Left kidney (tissue), 8 donors: Measurements from ENCODE around the gene RSPH10B2. TPM values are rescaled to one million over a fixed set of nuclear protein-coding genes. Genes with fewer than 3 reads are reported as not detected.
"Not testable (repeated sequence)": the region's sequence is repeated elsewhere in the genome, so short reads cannot be mapped to it uniquely, and the experiment has no call there.

Source experiments
- DNase-seq: peaks from one replicate; pipeline ENCODE4 v3.0.0-alpha.2; 2013
- long read RNA-seq, 8 donors: transcript quantifications; one replicate each; lab custom pipeline, GENCODE V29; 2026
- polyA plus RNA-seq: library from polyadenylated mRNA; unstranded; fragments of 120-200 nt; gene quantifications from one replicate; pipeline ENCODE4 v1.2.1, GENCODE V29; 2013; ENCODE audit not compliant: insufficient read length

RSPH10B2 gene
- 1.6 TPM for polyA plus RNA-seq
- long read RNA-seq, donor 1, partial matches to known transcripts, result 9 of 23 reads
- long read RNA-seq, donor 1, other reads (novel, unspliced or antisense), result 14 of 23 reads
- long read RNA-seq, donor 2, partial matches to known transcripts, result 13 of 31 reads
- long read RNA-seq, donor 2, other reads (novel, unspliced or antisense), result 18 of 31 reads
- long read RNA-seq, donor 3, partial matches to known transcripts, result 19 of 43 reads
- long read RNA-seq, donor 3, other reads (novel, unspliced or antisense), result 24 of 43 reads
- long read RNA-seq, donor 4, result 0 reads
- long read RNA-seq, donor 5, partial matches to known transcripts, result 5 of 14 reads
- long read RNA-seq, donor 5, other reads (novel, unspliced or antisense), result 9 of 14 reads
- long read RNA-seq, donor 6, partial matches to known transcripts, result 5 of 5 reads
- long read RNA-seq, donor 6, other reads (novel, unspliced or antisense), result 0 of 5 reads
- long read RNA-seq, donor 7, partial matches to known transcripts, result 26 of 41 reads
- long read RNA-seq, donor 7, other reads (novel, unspliced or antisense), result 15 of 41 reads
- long read RNA-seq, donor 8, result 0 reads

DNA sequence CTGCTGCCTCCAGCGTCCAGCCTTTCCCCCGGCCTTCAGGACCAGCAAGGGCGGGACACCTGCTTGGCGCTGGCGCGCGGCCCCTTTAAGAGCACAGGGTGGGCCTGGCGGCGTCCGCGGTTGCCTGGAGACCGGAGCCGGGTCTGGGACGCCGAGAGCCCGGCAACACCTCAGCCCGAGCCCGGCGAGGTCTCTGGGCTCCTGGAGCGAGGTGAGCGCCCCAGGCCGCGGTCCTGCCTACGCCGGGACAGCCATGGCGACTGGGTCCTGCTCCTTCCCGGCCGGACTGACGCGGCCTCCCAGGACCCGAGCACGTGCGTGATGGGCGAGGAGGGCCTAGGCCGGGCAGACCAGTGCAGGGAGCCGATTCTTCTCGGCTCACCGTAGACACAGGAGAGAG, at the start of gene RSPH10B2:
RSPH10B2 (plus strand) TSS at position 140 of the 400 bp plus-strand sequence. CDS start 3,575 bp downstream, outside the sequence.
- not testable (repeated sequence) for DNase-seq

DNA sequence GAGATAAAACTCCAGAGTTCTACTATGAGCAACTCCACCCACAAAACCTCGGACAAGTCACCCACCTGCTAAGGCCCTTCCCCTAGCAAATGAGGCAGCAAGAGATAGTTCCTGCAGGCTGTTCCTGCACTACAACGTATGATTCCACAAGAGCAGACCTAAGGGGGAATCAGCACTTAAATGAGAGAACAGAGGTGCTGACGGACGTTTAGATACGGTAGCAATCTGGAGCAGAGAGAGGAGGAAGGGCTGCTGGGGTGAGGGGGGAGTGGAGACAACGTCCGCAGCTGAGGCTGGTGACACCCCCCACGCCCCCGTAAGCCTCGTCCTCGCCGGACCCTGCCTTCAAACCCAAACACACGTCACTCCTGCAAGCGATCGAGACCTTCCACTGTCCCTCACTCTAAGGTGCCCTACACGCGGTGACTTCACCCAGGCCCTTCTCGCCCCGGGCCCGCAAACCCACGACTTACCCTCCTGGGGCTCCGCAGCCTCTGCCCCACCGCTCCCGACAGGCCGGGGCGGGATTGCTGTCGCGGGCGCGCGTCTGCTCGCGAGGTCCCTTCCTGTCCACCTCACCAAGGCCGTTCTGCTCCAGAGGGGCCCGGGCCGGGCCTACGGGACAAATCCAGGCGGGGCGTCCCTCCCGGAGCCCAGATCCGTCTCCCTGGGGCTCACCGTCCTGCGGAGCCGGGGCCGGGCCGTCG, 47.8 kb upstream of the RSPH10B2 start:
- DNase-seq, result peak; percentile 24

DNA sequence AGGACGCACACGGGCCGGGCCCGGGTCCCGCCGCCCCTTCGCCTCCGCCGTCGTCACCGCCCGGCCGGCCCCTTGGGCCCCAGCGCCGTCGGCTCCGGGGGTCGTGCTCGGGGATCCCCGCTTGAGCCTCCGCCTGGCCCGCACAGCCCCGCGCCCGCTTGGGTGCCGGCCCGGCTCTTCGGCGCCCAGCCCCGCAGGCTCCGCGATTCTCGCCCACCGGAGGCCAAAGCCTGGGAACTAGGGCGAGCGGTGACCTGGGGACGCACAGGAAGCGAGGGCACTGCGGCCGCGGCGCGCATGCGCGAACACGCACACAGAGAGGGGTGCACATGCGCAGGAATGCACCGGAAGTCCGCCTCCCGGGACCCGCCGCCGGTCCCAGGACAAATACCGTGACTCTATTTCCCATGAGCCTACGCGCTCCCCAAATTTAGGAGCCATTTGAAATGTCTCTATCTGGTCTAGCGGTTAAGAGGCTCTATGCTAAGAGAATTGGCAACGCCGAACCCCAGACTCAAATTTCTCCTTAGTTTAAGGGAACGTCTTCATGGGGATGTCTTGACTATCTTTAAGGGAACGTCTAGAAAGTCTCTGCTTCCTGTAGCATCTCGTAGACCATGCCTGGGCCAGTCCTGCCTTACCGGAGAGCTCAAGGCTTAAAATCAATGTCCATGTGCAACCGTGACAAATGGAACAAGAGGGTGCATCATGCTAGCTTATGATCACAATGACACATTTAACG, 47.1 kb upstream of the RSPH10B2 start, which contains the start of gene ZNF12:
ZNF12 (minus strand) TSS at position 282 of the 742 bp plus-strand sequence. CDS start 1,774 bp downstream, outside the sequence.
- peak; percentile 92 for DNase-seq

DNA sequence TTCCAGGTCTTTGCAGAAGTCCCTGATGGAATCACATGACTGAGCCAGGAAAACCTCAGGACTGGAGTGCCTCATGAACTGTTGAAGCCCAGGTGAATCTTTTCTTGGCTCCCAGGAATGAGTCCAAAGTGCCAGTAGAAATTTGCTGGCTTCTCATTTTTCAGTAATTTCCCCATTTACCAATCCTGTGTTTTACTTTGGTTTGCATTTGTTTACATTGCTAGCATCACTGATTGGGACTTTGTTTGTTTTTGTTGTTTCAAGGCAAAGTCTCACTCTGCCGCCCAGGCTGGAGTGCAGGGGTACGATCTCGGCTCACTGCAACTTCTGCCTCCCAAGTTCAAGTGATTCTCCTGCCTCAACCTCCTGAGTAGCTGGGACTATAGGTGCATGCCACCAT, 45.6 kb upstream of the RSPH10B2 start:
- no peak for DNase-seq

DNA sequence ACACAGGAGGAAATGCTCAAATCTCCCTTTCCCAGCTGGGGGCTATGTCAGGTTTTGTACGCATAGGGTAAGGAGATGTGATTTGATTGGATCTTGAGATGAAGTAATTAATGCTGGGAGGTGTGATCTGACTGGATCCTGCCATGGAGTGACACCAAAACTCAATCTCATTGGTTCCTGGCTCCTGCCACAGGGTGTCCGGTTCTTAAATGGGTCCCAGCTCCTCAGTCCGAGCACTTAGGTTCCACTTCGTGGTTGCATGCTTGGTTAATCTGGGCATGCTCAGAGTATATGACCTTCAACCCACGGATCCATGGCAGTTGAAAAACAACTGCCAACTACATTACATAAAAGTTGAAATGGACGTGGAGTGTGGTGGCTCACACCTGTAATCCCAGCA, 44.1 kb upstream of the RSPH10B2 start:
- no peak for DNase-seq

DNA sequence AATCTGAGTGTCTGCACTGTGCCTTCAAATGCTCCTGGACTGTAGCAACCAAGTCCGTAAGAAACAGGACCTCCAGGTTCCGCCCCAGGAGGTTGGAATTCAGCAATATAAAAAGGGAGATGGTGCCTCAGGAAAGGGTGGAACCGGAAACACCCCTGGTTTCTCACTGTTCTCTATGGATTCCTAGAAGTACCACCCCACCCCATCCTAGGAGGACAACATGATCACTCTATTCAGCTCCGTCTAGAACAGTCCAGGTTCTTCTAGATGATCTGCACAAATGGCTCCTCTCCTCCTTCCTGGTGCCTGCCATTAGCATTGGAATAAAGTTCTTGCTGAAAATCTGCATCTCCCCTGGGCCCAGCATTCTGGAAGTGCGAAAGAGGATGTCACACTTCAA, 39.5 kb upstream of the RSPH10B2 start:
- no peak for DNase-seq

DNA sequence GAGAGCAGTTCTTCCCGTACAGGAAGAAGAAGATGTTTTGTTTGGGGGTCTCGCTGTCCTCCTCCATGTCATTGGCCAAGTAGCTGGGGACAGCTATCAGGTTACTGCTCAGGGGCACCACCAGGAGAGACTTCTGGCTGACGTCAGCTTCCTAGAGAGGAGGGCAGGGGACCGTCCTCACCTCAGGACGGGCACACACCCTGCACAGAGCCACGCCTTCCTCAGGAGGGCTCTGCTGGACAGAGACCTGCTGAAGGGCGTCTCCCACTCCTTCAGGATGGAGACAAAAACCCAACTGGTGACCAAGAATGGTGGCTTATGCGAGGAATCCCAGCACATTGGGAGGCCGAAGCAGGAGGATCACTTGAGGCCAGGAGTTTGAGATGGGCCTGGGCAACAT, 38.0 kb upstream of the RSPH10B2 start:
- not testable (repeated sequence) for DNase-seq

DNA sequence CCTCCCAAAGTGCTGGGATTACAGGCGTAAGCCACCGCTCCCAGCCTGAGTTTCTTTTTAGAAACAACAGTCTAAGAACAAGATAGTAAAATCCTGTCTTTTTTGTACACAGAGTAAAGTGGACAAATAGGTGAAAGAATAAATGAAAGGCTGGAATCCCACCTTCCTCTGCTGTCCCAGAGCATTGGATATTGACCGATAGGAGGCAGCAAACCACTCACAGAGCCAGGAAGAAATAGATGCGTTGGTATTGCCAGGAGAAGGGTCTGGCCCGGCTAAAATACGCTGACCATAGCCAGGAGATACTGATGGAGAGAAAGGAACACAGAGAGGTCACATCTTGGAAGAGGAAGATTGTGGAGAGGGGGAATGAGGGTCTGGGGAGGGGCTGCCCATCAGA, 35.8 kb upstream of the RSPH10B2 start:
- no peak for DNase-seq

DNA sequence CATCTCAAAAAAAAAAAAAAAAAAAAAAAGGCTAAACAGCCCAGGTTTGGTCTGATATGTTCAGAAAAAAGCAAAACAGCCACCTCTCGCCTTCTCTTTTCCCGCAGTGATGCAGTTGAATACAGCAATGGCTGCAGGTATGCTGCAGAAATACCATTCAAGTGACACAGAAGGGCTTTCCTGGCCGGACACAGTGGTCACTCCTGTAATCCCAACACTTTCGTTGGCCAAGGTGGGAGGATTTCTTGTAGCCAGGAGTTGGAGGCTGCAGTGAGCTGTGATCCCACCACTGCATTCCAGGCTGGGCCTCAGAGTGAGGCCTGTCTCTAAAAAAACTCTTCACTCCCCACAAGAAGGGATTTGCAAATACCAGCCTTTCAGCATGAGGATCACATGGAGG, 29.6 kb upstream of the RSPH10B2 start:
- not testable (repeated sequence) for DNase-seq

DNA sequence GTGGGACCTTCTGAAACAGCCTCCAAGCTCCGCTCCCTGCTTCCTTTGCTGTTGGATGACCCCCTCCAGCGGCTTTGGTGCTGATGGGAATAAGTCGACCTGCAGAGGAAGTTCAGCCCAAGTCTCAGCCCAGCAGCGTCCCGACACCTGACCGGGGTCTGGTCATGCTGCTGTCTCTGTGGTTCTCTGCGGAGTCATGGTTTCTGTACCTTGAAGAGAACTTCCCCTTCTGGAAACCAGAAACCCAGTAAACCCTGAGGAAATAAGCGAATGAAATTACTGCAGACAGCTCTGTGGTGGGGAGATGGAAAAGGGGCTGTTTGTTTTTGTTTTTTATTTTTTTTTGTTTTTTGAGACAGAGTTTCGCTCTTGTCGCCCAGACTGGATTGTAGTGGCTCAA, 28.9 kb upstream of the RSPH10B2 start:
- DNase-seq, result no peak

DNA sequence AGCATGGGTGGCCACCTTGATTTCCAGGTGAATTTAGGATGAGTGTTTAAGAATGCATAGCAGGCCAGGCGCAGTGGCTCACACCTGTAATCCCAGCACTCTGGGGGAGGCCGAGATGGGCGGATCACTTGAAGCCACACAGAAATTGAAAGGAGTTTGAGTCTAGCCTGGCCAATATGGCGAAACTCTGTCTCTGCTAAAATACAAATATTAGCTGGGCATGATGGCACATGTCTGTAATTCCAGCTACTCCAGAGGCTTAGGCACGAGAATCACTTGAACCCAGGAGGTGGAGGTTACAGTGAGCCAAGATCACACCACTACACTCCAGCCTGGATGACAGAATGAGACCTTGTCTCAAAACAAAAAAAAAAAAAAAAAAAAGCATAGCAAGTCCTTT, 27.6 kb upstream of the RSPH10B2 start:
- DNase-seq, result not testable (repeated sequence)

DNA sequence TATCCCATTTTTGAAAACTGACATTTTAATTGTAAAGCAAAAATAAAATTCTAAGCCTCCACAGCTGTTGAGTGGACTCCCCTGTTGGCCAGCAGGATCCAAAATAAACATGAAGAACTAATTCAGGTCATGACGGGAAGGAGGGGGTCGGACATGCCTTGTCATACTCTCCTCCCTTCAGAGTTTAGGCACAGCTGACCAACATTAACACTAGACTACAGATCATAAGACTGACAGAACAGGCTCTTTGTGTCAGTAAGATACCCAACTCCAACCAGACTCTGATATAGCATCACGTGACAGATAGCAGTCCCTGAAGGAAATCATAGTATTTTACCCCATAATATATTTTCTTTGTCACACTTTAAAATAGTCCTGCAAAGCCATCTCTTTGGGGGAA, 26.2 kb upstream of the RSPH10B2 start:
- peak; percentile 35 for DNase-seq

DNA sequence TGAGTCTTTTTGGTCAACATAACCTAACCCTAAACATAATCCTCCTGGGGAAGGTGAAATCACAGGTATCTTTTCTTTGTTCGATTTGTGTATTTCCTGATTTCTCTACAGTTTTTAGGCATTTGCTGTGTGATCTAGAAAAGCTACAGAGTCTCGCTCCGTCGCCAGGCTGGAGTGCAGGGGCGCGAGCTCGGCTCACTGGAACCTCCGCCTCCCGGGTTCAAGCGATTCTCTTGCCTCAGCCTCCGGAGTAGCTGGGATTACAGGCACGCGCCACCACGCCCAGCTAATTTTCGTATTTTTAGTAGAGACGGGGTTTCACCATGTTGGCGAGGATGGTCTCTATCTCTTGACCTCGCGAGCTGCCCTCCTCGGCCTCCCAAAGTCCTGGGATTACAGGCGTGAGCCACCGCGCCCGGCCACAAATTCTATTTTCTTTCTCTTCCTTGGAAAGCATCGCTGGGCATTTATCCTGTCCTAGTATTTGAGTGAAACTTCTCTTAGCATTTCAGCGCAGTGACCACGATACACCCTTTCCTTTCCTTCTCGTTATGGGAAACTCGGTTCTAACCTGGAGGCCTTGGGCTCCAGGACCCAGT, 24.9 kb upstream of the RSPH10B2 start:
- not testable (repeated sequence) for DNase-seq

DNA sequence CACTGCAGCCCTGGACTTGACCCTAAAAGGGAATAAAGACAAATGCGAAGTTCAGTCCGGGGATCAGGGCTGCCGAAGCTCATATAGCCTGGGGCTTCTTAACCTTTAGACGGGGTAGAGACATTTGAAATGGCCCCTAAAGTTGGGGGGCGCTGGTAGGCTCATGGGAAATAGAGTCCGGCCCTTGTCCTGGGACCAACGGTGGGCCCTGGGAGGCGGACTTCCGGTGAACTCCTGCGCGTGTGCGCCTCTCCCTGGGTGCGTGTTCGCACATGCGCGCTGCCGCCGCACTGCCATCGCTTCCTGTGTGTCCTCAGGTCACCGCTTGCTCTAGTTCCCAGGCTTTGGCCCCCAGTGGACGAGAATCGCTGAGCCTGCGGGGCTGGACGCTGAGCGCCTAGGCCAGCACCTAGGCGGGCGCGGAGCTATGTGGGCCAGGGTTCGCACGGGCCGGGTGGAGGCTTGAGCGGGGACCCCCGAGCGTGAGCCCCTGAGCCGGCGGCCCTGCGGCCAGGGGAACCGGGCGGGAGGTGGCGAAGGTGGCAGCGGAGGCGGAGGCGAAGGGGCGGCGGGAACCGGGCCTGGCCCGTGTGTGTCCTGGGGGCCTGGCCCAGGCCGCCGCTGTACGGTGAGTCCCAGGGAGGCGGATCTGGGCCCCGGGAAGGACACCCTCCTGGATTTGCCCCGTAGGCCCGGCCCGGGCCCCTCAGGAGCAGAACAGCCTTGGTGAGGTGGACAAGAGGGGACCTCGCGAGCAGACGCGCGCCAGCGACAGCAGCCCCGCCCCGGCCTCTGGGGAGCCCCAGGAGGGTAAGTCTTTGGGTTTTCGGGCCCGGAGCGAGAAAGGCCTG, 24.2 kb upstream of the RSPH10B2 start:
- DNase-seq, result peak; percentile 92

DNA sequence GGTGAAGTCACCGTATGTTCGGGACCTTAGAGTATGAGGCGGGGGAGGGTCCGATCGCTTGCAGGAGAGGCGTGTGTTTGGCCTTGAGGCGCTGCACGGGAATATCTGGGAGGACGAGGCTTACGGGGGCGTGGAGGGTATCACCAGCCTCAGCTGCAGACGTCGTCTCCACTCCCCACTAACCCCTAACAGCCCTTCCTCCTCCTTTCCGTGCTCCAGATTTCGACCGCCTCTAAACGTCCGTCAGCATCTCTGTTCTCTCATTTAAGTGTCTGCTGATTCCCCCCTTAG, 23.6 kb upstream of the RSPH10B2 start:
- DNase-seq, result peak; percentile 29

DNA sequence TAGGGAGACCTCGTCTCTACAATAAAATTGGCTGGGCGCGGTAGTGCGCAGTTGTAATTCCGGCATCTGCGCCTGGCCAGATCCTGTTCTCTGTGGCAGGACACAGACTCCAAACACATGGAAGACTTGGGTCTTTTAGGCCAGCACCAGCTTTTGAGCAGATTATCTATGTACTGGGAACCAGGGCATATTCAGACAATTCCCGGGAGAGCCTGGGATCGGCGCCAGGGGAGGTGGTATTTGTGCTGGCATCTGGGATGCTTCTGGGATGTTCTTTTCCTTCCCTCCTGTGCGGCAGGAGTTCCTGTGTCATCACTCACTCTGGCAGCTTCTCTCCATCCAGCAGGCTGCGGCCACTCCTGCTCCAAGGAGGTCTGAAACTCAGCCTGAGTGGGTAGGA, 15.5 kb upstream of the RSPH10B2 start:
- DNase-seq, result not testable (repeated sequence)

DNA sequence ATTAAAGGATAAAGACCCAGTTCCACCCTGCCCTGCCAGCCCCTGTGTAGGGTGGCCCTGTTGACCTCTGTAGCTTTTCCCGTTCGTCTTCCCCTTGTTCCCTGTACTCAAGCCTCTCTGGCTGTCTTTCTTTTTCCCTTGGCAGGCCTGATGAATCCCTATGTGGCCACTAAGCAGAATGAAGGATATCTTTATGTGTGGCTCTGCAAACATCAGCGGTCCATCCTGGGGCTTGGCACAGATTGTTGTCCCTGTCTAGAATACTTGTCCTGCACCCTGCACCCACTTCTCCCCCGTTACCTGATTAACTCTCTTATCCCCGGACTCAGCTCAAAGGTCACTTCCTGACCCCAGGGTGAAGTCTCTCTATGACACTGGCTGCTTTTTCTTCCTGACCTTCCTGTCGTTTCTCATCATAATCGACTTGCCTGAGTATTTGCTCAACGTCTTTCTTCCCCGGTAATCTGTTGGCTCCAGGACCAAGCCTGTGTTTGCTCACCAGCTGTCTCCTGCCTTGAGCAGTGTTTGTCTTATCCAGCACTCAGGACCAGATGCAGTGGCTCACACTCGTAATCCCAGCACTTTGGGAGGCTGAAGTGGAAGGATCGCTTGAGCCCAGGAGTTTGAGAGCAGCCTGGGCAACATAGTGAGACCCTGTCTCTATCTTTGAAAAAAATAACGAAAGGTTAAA, 9.3 kb upstream of the RSPH10B2 start:
- DNase-seq, result not testable (repeated sequence)

DNA sequence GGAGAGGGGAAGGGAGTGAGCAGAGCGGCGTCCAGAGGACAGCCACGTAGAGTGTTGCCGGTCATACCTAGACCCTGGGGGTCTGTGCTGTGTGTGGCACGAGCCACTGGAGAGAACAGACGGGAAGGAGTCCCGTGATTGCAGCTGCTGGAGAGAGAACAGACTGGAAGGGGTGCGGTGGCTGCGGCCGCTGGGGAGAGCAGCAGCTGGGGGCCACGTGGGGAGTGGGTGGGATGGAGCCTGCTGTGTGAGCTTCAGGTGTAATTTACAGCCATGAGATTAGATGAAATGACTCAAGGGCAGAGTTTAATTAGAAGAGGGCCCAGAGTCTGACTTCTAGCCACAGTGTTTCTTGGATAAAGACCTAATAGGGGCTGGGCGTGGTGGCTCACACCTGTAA, 4.6 kb upstream of the RSPH10B2 start:
- DNase-seq, result not testable (repeated sequence)

DNA sequence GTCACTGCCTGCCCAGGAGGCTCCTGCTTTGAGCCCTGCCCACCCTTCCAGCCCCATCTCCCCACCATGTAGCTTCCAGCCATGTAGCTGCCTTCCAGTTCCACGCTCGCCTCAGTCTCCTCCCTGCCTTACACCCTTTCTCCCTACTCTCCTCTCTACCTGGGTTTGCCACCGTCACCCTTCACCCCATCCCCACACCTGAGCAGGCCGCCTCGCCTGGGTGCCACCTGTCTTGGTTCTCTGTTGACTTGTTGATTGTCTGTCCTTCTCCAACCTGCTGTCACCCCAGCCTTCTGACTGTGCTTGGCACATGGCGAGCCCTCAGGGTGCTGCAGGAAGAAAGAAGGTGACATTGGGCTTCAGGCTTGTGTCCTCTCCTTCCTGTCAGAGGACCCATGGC, 3.7 kb upstream of the RSPH10B2 start:
- not testable (repeated sequence) for DNase-seq

DNA sequence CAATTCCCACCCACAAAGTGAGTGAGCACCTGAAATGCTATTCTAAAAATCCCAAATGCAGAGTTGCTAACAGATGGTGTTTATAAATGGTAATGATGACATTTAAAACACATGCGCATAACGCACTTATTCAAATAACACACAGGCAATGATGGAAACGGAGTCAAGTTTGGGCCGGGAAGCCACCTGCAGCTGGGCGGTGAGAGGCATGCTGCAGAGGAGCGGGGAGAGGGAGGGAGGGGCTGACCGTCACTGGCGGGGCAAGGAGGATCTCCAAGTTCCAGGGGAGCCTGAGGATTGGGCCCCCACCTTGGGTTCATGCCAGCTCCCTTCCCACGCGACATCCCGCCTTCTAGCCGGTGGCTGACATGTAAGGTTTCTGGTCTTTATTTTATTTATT, 7.3 kb downstream of the RSPH10B2 start:
- DNase-seq, result not testable (repeated sequence)
